IMR-90 (cell line): Measurements from ENCODE around the gene HEATR5A. TPM values are rescaled to one million over a fixed set of nuclear protein-coding genes. Genes with fewer than 3 reads are reported as not detected.

ENCODE experiments used
- ATAC-seq: fragments of 200-7000 bp; cut with Tn5 transposase; 2 replicates; pipeline ENCODE4 v1.9.1; 2020; ENCODE audit warnings: low read depth, mild to moderate bottlenecking, moderate library complexity
- BruUV-seq: library from RNA; stranded (reverse); fragments of 400-500 nt; replicated peaks from 2 replicates; lab custom pipeline; 2021; lab: Mats Ljungman, UMichigan
- CTCF ChIA-PET: fragments of 300-600 bp; formaldehyde crosslinking; extraction: SDS; loops from one replicate; lab custom pipeline; 2021; ENCODE audit warnings: antibody characterized with exemption; lab: Yijun Ruan, JAX
- POLR2A ChIA-PET: fragments of 300-600 bp; sonication (Branson Sonifier 250); formaldehyde crosslinking; loops from one replicate; lab custom pipeline; 2022; ENCODE audit warnings: antibody characterized with exemption; ENCODE audit not compliant: unreplicated experiment; lab: Charles Lee
- DNase-seq: peaks from one replicate; pipeline ENCODE4 v3.0.0; 2013
- H2AFZ ChIP-seq: replicated peaks from 2 replicates; pipeline ENCODE3; 2013; ENCODE audit warnings: low read length, mild to moderate bottlenecking; ENCODE audit not compliant: poor library complexity
- H2AK5ac ChIP-seq: 2 replicates; pipeline ENCODE4 v1.6.1; 2013; ENCODE audit warnings: low read depth, low read length, inconsistent platforms
- H2AK9ac ChIP-seq: replicated peaks from 2 replicates; pipeline ENCODE3; 2013; ENCODE audit warnings: mild to moderate bottlenecking, low read depth, low read length, moderate library complexity; ENCODE audit not compliant: poor library complexity
- H2BK120ac ChIP-seq: 2 replicates; pipeline ENCODE4 v1.6.1; 2013; ENCODE audit warnings: low read depth, low read length, inconsistent platforms
- H2BK15ac ChIP-seq: 3 replicates; pipeline ENCODE4 v1.6.1; 2013; ENCODE audit warnings: low read depth, low read length, inconsistent platforms
- H2BK20ac ChIP-seq: 2 replicates; pipeline ENCODE4 v1.6.1; 2013; ENCODE audit warnings: low read depth, mild to moderate bottlenecking, inconsistent platforms, low read length, moderate library complexity
- H2BK5ac ChIP-seq: 2 replicates; pipeline ENCODE4 v1.6.1; 2013; ENCODE audit warnings: mild to moderate bottlenecking, low read depth, low read length, inconsistent platforms; ENCODE audit not compliant: poor library complexity, severe bottlenecking
- H3K14ac ChIP-seq: replicated peaks from 2 replicates; pipeline ENCODE4 v1.6.1; 2013; ENCODE audit warnings: low read depth, low read length, inconsistent platforms
- H3K18ac ChIP-seq: 2 replicates; pipeline ENCODE4 v1.6.1; 2013; ENCODE audit warnings: low read depth, low read length, control low read depth
- H3K23ac ChIP-seq: 2 replicates; pipeline ENCODE4 v1.6.1; 2013; ENCODE audit warnings: low read depth, low read length, inconsistent platforms
- H3K27ac ChIP-seq: 2 replicates; pipeline ENCODE4 v1.5.1; 2013; ENCODE audit warnings: mild to moderate bottlenecking, control low read depth, low read length; ENCODE audit not compliant: insufficient read depth
- H3K27me3 ChIP-seq: 2 replicates; pipeline ENCODE4 v1.6.1; 2013; ENCODE audit warnings: low read length; ENCODE audit not compliant: control insufficient read depth, insufficient read depth
- H3K36me3 ChIP-seq: 2 replicates; pipeline ENCODE4 v1.6.1; 2013; ENCODE audit warnings: low read length, mixed read lengths; ENCODE audit not compliant: control insufficient read depth, insufficient read depth
- H3K4ac ChIP-seq: 2 replicates; pipeline ENCODE4 v1.6.1; 2013; ENCODE audit warnings: low read depth, low read length, inconsistent platforms
- H3K4me1 ChIP-seq: 2 replicates; pipeline ENCODE4 v1.6.1; 2013; ENCODE audit warnings: low read length, mixed read lengths; ENCODE audit not compliant: control insufficient read depth, insufficient read depth
- H3K4me2 ChIP-seq: 2 replicates; pipeline ENCODE4 v1.6.1; 2013; ENCODE audit warnings: low read depth, mild to moderate bottlenecking, control low read depth, low read length, moderate library complexity
- H3K4me3 ChIP-seq: 2 replicates; pipeline ENCODE4 v1.5.1; 2013; ENCODE audit warnings: low read depth, mild to moderate bottlenecking, control low read depth, low read length, moderate library complexity; ENCODE audit not compliant: insufficient read depth
- H3K56ac ChIP-seq: 2 replicates; pipeline ENCODE4 v1.6.1; 2013; ENCODE audit warnings: low read length, inconsistent platforms; ENCODE audit not compliant: insufficient read depth; ENCODE audit errors: extremely low read depth
- H3K79me1 ChIP-seq, 2 experiments: 2 replicates each; pipeline ENCODE4 v1.6.1; 2013; ENCODE audit warnings: low read length in 2 of 2, inconsistent platforms in 1 of 2, low read depth in 1 of 2
- H3K9ac ChIP-seq: 2 replicates; pipeline ENCODE4 v1.6.1; 2013; ENCODE audit warnings: low read depth, low read length, control low read depth
- H3K9me1 ChIP-seq: 2 replicates; pipeline ENCODE4 v1.6.1; 2013; ENCODE audit warnings: low read length, inconsistent platforms; ENCODE audit not compliant: insufficient read depth
- H3K9me3 ChIP-seq: 2 replicates; pipeline ENCODE4 v1.6.1; 2013; ENCODE audit warnings: low read length; ENCODE audit not compliant: control insufficient read depth, insufficient read depth
- H4K20me1 ChIP-seq: 2 replicates; pipeline ENCODE4 v1.6.1; 2013; ENCODE audit warnings: low read length, inconsistent platforms; ENCODE audit not compliant: insufficient read depth
- H4K5ac ChIP-seq: 2 replicates; pipeline ENCODE4 v1.6.1; 2013; ENCODE audit warnings: mild to moderate bottlenecking, low read depth, low read length, control low read depth
- H4K8ac ChIP-seq, 2 experiments: 2 replicates each; pipeline ENCODE4 v1.6.1; 2013; ENCODE audit warnings: low read depth in 2 of 2, low read length in 2 of 2, control low read depth in 1 of 2, inconsistent platforms in 1 of 2
- H4K91ac ChIP-seq: 2 replicates; pipeline ENCODE4 v1.6.1; 2013; ENCODE audit warnings: low read depth, low read length, inconsistent platforms; ENCODE audit not compliant: insufficient read depth
- CHD1 ChIP-seq: IDR thresholded peaks from 2 replicates; pipeline ENCODE4 v1.6.1; 2012; ENCODE audit warnings: low read depth, low read length, improper control_type of control experiment
- SMC3 ChIP-seq: fragments of 150-350 bp; IDR thresholded peaks from 2 replicates; pipeline ENCODE4 v1.6.1; 2016; ENCODE audit warnings: low read depth, mild to moderate bottlenecking, antibody characterized with exemption, low read length, moderate library complexity
- WGBS, 2 experiments: methylation state at CpG; one replicate each; pipeline versions ENCODE4 v1.1.5 to v1.1.7; 2013; ENCODE audit warnings: missing lambda C conversion rate in 2 of 2; ENCODE audit not compliant: insufficient read length in 1 of 2; ENCODE audit errors: extremely low coverage in 2 of 2; 5-methylcytosine and 5-hydroxymethylcytosine counted together
- dilution Hi-C: fragments of 300-500 bp; cut with HindIII; formaldehyde crosslinking; loops from one replicate; pipeline ENCODE4 v1.14.3; 2018; ENCODE audit warnings: low sequenced_read_pairs; ENCODE audit not compliant: unreplicated experiment
- in situ Hi-C: fragments of 300-500 bp; cut with MboI; formaldehyde crosslinking; loops from 3 replicates; pipeline ENCODE4 v1.14.3; 2019; ENCODE audit warnings: low sequenced_read_pairs, inconsistent platforms, mixed read lengths
- intact Hi-C: fragments of 100-400 bp; cut with micrococcal nuclease; formaldehyde crosslinking; loops from 2 replicates; pipeline ENCODE4 v1.10.0; 2022
- polyA plus RNA-seq, 3 experiments: library from polyadenylated mRNA; depleted of rRNA; stranded (reverse); fragments of >200 nt; gene quantifications; 2 replicates each; pipeline ENCODE4 v1.2.3, GENCODE V29; 2012; ENCODE audit warnings: low replicate concordance in 1 of 3
- total RNA-seq: library from RNA; depleted of rRNA; stranded (reverse); fragments of >200 nt; gene quantifications from 2 replicates; pipeline ENCODE4 v1.2.3, GENCODE V29; 2012

Gene HEATR5A
- total and polyA plus RNA-seq, 2 of the 4 experiments (the other 2 are of a cell fraction), result 14.0 to 48.9 TPM

DNA sequence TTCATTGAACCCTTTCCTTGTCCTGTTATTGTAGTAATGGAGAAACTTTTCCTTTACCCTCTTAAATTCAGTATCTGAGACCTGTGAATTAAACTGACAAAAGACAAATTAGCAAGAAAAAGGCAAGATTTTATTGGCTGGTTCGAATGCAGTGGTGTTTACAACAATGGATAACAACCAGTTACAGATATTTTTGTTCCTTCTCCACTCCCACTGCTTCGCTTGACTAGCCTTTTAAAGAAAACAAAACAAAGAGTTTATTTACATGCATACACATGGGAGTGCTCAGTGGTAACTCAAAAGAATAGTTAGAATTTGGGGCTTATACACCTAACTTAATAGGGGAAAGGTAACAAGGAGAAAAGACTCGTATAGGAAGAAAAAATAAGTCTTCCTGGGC, 175.7 kb downstream of the HEATR5A start:
- Histone ChIP-seq H3K4me2 (no peak overlapping the region), H4K8ac (no peak overlapping the region), H3K23ac (no peak overlapping the region), H2AFZ (no peak overlapping the region), H3K9me1 (0 out of 2 replicates have a peak, but pooled peaks cover 2% of the 10 kb centered on the region), H2BK20ac (no peak overlapping the region), H3K18ac (no peak overlapping the region), H3K4me1 (peaks cover 8% of the 10 kb centered on the region), H3K4me3 (no peak overlapping the region), H3K36me3 (no peaks in the 10 kb centered on the region), H3K4ac (no peak overlapping the region), H3K27ac (no peak overlapping the region), H3K9me3 (no peaks in the 10 kb centered on the region), H2AK9ac (no peak overlapping the region), H4K20me1 (no peaks in the 10 kb centered on the region), H3K9ac (no peak overlapping the region), H4K5ac (no peak overlapping the region), H2BK15ac (no peak overlapping the region), H2BK120ac (no peak overlapping the region), H3K27me3 (no peaks in the 10 kb centered on the region), H3K56ac (no peak overlapping the region), H3K14ac (no peak overlapping the region), H2BK5ac (no peak overlapping the region), H2AK5ac (no peak overlapping the region), H4K91ac (no peak overlapping the region), H3K79me1 (no peaks in the 10 kb centered on the region)
- DNase-seq, result no peak
- dilution Hi-C loops (no loop called here), in situ Hi-C loops (no loop called here), intact Hi-C loops (no loop called here)
- ATAC-seq, result no peak
- TF ChIP-seq SMC3, result no peak
- TF ChIP-seq CHD1, result no peak
- WGBS, 2 experiments, result no CpG with 5 or more reads among the region's 3 CpGs
- CTCF ChIA-PET, result no interaction called here
- POLR2A ChIA-PET, result no interaction called here
- no TSS peak for BruUV-seq
